CD14-positive monocyte (primary cell): ENCODE data around the gene ZCCHC9. TPM values are rescaled to one million over a fixed set of nuclear protein-coding genes. Genes with fewer than 3 reads are reported as not detected.

Experiments
- DNase-seq, 3 donors: peaks; one replicate each; pipeline ENCODE4 v3.0.0-alpha.2; 2011 to 2022
- H2AFZ ChIP-seq: 2 replicates; pipeline ENCODE4 v1.6.0; 2012; ENCODE audit warnings: mild to moderate bottlenecking, low read depth, low read length, inconsistent platforms; ENCODE audit not compliant: insufficient read depth, poor library complexity, severe bottlenecking
- H3K27ac ChIP-seq, 2 donors: 1 replicate in 1 of 2; 2 replicates in 1 of 2; pipeline ENCODE4 v1.5.1; 2012 to 2013; ENCODE audit warnings: low read length in 2 of 2, control low read depth in 1 of 2, inconsistent platforms in 1 of 2, low read depth in 1 of 2, mild to moderate bottlenecking in 1 of 2
- H3K27me3 ChIP-seq, 2 donors: one replicate each; pipeline versions ENCODE4 v1.6.0 to v1.6.1; 2011 to 2013; ENCODE audit warnings: low read length in 2 of 2; ENCODE audit not compliant: control insufficient read depth in 2 of 2, insufficient read depth in 2 of 2
- H3K36me3 ChIP-seq, 2 donors: replicated peaks in 1 of 2; 1 replicate in 1 of 2; 2 replicates in 1 of 2; pipeline versions ENCODE4 v1.5.1 to v1.6.1; 2012 to 2013; ENCODE audit warnings: low read length in 2 of 2, control low read depth in 1 of 2, inconsistent platforms in 1 of 2, mild to moderate bottlenecking in 1 of 2; ENCODE audit not compliant: insufficient read depth in 2 of 2, control insufficient read depth in 1 of 2
- H3K4me1 ChIP-seq, 2 donors: 1 replicate in 1 of 2; 2 replicates in 1 of 2; pipeline versions ENCODE4 v1.5.1 to v1.6.1; 2012 to 2013; ENCODE audit warnings: low read length in 2 of 2, control low read depth in 1 of 2, inconsistent platforms in 1 of 2, mild to moderate bottlenecking in 1 of 2, moderate library complexity in 1 of 2; ENCODE audit not compliant: insufficient read depth in 2 of 2, control insufficient read depth in 1 of 2
- H3K4me2 ChIP-seq: replicated peaks from 2 replicates; pipeline ENCODE3; 2012; ENCODE audit warnings: low read length, moderate library complexity, mild to moderate bottlenecking; ENCODE audit not compliant: poor library complexity, severe bottlenecking; ENCODE audit errors: extremely low read depth
- H3K4me3 ChIP-seq, 3 experiments: fragments of 200-600 bp in 1 of 3; sonication (generic) in 1 of 3; replicated peaks in 1 of 3; 1 replicate in 2 of 3; 2 replicates in 1 of 3; pipeline ENCODE4 v1.5.1; 2011 to 2013; ENCODE audit warnings: low read length in 3 of 3, mild to moderate bottlenecking in 3 of 3, control low read depth in 2 of 3, low read depth in 2 of 3, inconsistent platforms in 1 of 3, moderate library complexity in 1 of 3
- H3K79me2 ChIP-seq: 2 replicates; pipeline ENCODE4 v1.6.0; 2012; ENCODE audit warnings: mild to moderate bottlenecking, control low read depth, inconsistent platforms, low read length, moderate library complexity; ENCODE audit not compliant: insufficient read depth
- H3K9ac ChIP-seq: 2 replicates; pipeline ENCODE4 v1.6.0; 2017; ENCODE audit warnings: low read length, mild to moderate bottlenecking; ENCODE audit not compliant: insufficient read depth, poor library complexity, severe bottlenecking
- H3K9me3 ChIP-seq, 2 donors: replicated peaks in 1 of 2; 1 replicate in 1 of 2; 2 replicates in 1 of 2; pipeline versions ENCODE4 v1.5.1 to v1.6.1; 2012 to 2013; ENCODE audit warnings: low read length in 2 of 2, control low read depth in 1 of 2; ENCODE audit not compliant: control insufficient read depth in 1 of 2, insufficient read depth in 1 of 2
- H4K20me1 ChIP-seq: 2 replicates; pipeline ENCODE4 v1.6.0; 2012; ENCODE audit warnings: mild to moderate bottlenecking, low read length, control low read depth, moderate library complexity; ENCODE audit not compliant: insufficient read depth
- H3K27ac Mint-ChIP-seq, 7 donors: one replicate each; pipeline ENCODE4 v1.8.0; 2020; ENCODE audit warnings: mild to moderate bottlenecking in 7 of 7, mixed read lengths in 7 of 7, moderate library complexity in 6 of 7, inconsistent platforms in 2 of 7
- H3K27me3 Mint-ChIP-seq, 3 donors: one replicate each; pipeline ENCODE4 v1.8.0; 2021 to 2022; ENCODE audit warnings: low read depth in 3 of 3, mild to moderate bottlenecking in 3 of 3, mixed read lengths in 3 of 3, moderate library complexity in 3 of 3, inconsistent platforms in 1 of 3
- H3K36me3 Mint-ChIP-seq, 2 donors: one replicate each; pipeline ENCODE4 v1.8.0; 2020; ENCODE audit warnings: mixed read lengths in 2 of 2, inconsistent platforms in 1 of 2, mild to moderate bottlenecking in 1 of 2
- H3K4me1 Mint-ChIP-seq: one replicate; pipeline ENCODE4 v1.8.0; 2020; ENCODE audit warnings: mild to moderate bottlenecking, mixed read lengths
- H3K4me3 Mint-ChIP-seq, 2 donors: one replicate each; pipeline ENCODE4 v1.8.0; 2020; ENCODE audit warnings: mild to moderate bottlenecking in 2 of 2, mixed read lengths in 2 of 2, moderate library complexity in 1 of 2
- H3K9me3 Mint-ChIP-seq, 7 donors: one replicate each; pipeline ENCODE4 v1.8.0; 2020 to 2022; ENCODE audit warnings: mixed read lengths in 7 of 7, mild to moderate bottlenecking in 6 of 7, moderate library complexity in 6 of 7, inconsistent platforms in 2 of 7
- WGBS: methylation state at CpG from one replicate; pipeline ENCODE4 v1.1.5; 2013; ENCODE audit warnings: missing lambda C conversion rate; ENCODE audit not compliant: insufficient coverage; 5-methylcytosine and 5-hydroxymethylcytosine counted together
- intact Hi-C, 2 donors: fragments of 100-400 bp; cut with micrococcal nuclease; formaldehyde crosslinking; loops; one replicate each; pipeline versions ENCODE4 v1.15.0 to v1.15.1; 2023
- polyA plus RNA-seq, 3 donors: library from polyadenylated mRNA; depleted of rRNA in 1 of 3; unstranded in 2 of 3; stranded (reverse) in 1 of 3; fragments of 300-500 nt in 2 of 3; fragments of >200 nt in 1 of 3; fragmentation: Illumina TruSeq in 2 of 3; gene quantifications; 1 replicate in 2 of 3; 2 replicates in 1 of 3; pipeline ENCODE4 v1.2.3, GENCODE V29; 2012 to 2021
- TF ChIP-seq, protein P1 (sequence below): fragments of 200-600 bp; IDR thresholded peaks from one replicate; pipeline ENCODE4 v1.8.0; 2022; ENCODE audit warnings: antibody characterized with exemption, mild to moderate bottlenecking

ZCCHC9 gene
- polyA plus RNA-seq, 3 donors = 10.6 to 15.9 (median 14.6) TPM

DNA sequence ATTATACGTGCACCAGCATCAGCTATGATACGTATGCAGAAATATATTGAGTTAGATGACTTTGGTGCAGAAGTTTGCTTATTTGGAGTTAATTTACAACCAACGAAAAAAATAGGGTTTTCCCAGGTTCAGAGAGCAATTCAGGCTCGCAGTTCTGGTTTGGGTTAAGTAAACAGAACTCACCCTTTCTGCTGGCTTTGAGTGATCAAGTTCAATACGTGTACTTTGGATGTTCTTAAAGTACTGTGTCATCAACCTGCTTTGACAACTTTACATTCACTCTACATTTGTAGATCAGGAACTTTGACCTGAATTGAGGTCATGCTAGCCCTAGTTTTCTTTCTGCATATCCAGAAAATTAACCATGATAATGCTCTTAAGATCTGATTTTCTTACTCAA is 51.8 kb downstream of the ZCCHC9 start:
- no peaks in the 10 kb centered on the region for H3K4me1 ChIP-seq
- H3K4me3 Mint-ChIP-seq = no peak overlapping the region
- no peaks in the 10 kb centered on the region for H3K79me2 ChIP-seq
- H2AFZ ChIP-seq = no peak overlapping the region
- H3K36me3 ChIP-seq = no peaks in the 10 kb centered on the region
- H3K27ac ChIP-seq = no peak overlapping the region
- TF ChIP-seq, protein P1, sequence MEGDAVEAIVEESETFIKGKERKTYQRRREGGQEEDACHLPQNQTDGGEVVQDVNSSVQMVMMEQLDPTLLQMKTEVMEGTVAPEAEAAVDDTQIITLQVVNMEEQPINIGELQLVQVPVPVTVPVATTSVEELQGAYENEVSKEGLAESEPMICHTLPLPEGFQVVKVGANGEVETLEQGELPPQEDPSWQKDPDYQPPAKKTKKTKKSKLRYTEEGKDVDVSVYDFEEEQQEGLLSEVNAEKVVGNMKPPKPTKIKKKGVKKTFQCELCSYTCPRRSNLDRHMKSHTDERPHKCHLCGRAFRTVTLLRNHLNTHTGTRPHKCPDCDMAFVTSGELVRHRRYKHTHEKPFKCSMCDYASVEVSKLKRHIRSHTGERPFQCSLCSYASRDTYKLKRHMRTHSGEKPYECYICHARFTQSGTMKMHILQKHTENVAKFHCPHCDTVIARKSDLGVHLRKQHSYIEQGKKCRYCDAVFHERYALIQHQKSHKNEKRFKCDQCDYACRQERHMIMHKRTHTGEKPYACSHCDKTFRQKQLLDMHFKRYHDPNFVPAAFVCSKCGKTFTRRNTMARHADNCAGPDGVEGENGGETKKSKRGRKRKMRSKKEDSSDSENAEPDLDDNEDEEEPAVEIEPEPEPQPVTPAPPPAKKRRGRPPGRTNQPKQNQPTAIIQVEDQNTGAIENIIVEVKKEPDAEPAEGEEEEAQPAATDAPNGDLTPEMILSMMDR = no peak
- H3K9me3 Mint-ChIP-seq = peaks cover 0 to 2% (median 0%) of the 10 kb centered on the region in 7 donors
- H4K20me1 ChIP-seq = no peaks in the 10 kb centered on the region
- no peaks in the 10 kb centered on the region for H3K9me3 ChIP-seq
- H3K27me3 ChIP-seq = no peaks in the 10 kb centered on the region
- H3K27me3 Mint-ChIP-seq = peaks cover 0 to 2% (median 0%) of the 10 kb centered on the region in 3 donors
- H3K4me1 Mint-ChIP-seq = no peaks in the 10 kb centered on the region
- H3K27ac Mint-ChIP-seq = no peak overlapping the region
- H3K36me3 Mint-ChIP-seq = no peaks in the 10 kb centered on the region
- H3K9ac ChIP-seq = no peak overlapping the region
- no peak overlapping the region for H3K4me3 ChIP-seq
- WGBS = 95% methylated on average over 3 of the region's 5 CpGs
- no peak for DNase-seq
- intact Hi-C loops = no loop called here
- H3K4me2 ChIP-seq = no peak overlapping the region

DNA sequence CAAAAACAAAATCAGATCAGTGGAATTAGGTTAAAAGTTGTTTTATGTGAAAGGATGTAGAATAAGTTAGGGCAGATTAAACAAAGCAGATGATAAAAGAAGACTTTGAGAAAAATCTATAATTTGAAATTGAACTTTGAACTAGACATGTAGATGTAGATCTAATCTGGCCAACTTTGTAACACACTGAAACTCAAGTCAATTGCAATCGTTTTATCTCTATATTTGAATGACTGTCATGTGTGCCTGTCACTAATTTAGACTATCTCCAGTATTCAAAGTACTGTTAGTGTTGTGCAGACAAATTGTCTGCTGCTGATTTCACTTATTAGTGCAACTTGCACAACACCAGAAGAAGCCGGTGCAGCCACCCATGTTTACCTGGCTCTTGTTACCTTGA is 52.7 kb downstream of the ZCCHC9 start:
- no peaks in the 10 kb centered on the region for H3K36me3 ChIP-seq
- no peak overlapping the region for H2AFZ ChIP-seq
- Mint-ChIP-seq H3K9me3 (peaks cover 0 to 2% (median 0%) of the 10 kb centered on the region in 7 donors), H3K27ac (no peak overlapping the region), H3K36me3 (no peaks in the 10 kb centered on the region), H3K4me3 (no peak overlapping the region), H3K27me3 (peaks cover under 1 to 2% (median 1%) of the 10 kb centered on the region in 3 donors), H3K4me1 (peaks cover 3% of the 10 kb centered on the region)
- H3K27me3 ChIP-seq = no peaks in the 10 kb centered on the region
- no peak overlapping the region for H3K4me3 ChIP-seq
- WGBS = no CpG with 5 or more reads among the region's 2 CpGs
- H3K9ac ChIP-seq = no peak overlapping the region
- no peak for DNase-seq
- H3K27ac ChIP-seq = no peak overlapping the region
- H3K4me2 ChIP-seq = no peak overlapping the region
- no peaks in the 10 kb centered on the region for H3K4me1 ChIP-seq
- TF ChIP-seq, protein P1 = no peak
- intact Hi-C loops = no loop called here
- no peaks in the 10 kb centered on the region for H4K20me1 ChIP-seq
- H3K79me2 ChIP-seq = no peaks in the 10 kb centered on the region
- no peaks in the 10 kb centered on the region for H3K9me3 ChIP-seq
